Eye (tissue), 1 donor: ENCODE results near the gene PNPLA2.

Experiments
- DNase-seq: peaks from one replicate; pipeline ENCODE4 v3.0.0-alpha.2; 2015

The PNPLA2 gene

DNA sequence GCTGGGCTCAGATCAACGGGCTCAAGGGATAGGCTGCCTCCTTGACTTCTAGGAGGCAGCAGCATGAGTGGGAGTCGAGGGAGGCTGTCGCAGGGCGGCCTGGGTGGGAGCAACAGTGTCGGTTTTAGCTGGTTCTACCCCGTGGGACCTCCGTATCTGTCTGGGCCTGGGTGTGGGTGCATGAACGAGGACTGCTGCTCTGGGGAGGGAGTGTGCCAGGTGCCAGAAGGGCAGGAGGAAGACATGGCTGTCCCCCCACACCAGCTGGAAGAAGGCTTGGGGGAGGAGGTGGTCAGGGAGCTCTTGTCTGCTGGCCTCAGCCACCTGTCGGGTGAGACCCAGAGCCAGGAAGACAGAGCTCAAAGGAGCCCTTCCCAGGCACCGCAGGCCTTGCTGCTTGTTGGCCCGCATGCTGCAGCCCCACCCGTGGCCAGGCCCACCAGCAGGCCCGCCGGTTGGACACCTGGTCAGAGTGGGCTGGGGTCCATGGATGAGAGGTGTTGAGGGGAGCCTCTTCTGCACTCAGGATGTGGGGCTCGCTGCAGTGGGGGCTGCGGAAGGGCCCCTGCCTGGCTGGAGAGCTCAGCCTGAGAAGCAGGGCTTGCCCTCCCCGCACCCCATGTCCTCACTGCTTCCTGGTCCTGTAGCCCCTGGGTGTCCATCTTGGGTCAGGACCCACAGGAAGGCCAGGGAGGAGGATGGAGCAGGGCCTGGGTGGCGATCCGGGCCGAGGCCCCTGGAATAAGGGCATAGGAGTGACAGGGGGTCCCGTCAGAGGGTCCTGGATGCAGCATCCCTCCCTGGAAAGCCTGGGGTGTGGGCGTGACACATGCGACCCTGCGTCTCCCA, 32.3 kb upstream of the PNPLA2 start:
- no peak for DNase-seq

DNA sequence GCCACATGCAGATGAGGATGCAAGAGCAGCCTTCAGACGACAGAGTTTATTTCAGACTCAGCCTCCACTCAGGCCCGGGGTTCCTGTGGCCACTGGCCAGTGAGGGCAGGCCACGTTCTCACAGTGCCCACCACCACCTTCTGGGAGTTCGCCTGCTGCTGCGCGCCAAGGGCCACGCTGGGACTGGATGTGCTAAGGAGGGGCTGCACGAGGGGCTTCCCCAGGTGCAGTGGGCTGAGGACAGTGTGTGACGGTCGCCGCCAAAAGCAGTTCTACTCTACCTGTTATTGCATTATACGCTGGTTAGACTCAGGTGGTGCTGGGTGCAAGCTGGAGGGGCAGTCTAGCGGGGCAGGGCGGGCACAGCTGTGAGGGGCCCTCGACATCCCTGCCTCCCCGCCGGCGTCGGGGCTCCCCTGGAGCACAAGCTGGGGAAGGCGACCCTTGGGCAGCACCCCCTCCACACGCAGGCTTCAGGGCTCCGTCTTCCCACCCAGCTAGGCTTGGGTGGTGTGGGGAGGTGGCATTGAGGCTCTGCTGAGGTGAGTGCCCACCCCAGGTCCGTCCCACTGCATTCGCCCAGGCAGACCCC, 31.5 kb upstream of the PNPLA2 start:
- no peak for DNase-seq

DNA sequence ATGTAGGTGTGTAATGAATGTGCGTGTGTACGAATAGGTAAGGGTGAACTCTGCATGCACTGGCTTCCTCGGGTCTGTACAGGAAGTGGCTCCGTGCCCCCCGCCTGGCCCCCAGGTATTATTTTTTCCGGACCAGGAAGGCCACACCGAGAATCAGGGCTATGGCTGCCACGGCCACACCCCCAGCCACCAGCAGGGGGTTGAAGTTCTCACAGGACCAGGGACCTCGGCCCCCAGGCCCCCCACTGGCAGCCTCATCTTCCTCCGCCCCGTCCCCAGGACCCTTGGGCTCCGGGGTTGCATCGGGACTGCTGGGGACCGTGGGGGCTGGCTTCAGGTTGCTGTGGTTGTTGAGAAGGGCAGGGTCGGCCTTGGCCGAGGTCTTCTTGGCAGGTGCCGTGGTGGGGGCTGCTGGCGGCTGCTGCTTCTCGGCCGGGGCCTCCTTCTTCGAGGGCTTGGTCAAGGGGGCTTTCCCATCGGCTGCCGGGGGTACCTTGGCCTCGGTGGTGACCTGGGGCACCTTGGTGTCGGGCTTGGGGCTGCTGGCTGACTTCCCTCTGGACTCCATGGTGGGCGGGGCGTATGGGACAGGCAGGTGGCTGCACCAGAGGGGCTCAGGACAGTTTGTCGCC, 30.6 kb upstream of the PNPLA2 start:
- DNase-seq, result no peak

DNA sequence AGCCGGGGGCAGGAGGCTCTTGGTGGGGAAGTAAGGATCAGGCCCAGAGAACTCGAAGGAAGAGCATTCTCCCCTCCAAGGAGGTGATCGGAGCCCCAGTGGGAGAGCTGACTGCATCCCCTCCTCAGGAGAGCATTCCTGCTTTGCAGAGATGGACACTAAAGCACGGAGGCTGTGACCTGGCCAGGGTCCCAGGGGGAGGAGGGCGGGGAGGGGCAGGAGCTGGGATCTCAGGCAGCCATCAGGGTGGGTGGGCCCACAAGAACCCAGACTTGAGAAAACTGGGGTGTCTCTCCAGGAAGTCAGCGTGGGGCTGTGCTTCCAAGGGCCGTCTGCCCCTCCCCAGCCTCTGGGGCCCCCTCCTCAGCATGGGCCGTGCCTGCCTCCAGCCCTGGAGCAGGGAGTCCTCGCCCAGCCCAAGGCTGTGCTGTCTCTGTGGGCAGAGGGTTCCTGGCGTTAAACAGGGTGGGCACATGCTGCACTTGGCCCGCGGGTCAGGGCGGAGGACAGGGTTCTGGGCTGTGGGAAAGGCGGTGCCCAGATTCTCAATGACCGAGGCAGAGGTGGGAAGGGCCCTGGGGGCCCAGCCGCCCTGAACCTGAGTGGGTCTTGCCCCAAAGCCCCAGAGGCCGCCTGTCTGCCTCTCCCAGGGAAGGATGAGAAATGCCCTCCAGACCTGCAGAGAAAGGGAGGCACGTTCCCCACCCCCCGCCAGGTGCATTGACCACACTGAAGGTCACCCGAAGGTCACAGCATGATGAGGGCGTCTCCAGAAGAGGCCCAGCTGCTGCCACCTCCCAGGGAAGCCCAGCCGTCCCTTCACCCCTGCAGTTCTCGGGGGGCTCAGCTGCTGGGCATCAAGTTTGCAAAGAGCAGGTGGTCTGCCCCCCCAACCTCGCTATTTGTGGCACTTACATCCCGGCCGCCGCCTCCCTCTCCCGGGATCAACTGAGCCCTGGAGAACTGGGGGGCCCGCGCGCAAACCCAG, 29.5 kb upstream of the PNPLA2 start:
- peak; percentile 69 for DNase-seq

DNA sequence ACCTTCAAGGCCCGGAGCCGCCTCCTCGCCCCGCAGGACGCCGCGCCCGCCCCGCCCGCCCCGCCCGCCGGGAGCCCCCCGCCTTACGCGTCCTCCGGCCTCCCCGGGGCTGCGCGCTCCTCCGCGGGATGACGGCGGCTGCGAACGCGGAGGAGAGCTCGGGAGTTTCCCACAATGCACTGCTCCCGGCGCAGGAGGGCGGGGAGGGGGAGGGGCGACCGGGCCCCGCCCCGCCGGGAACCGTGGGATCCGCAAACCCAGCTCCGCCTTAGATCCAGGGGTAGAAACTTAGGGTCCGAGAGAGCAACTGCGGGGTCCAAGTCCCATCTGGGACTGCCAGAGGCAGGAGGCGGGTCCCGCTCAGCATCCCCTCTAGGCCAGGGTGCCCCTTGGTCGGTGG, 28.8 kb upstream of the PNPLA2 start, which contains the start of gene CEND1:
TSS of gene CEND1 (minus strand) at position 148 of the 400 bp plus-strand sequence. CDS start 1,514 bp downstream, outside the sequence.
- DNase-seq, result peak; percentile 84

DNA sequence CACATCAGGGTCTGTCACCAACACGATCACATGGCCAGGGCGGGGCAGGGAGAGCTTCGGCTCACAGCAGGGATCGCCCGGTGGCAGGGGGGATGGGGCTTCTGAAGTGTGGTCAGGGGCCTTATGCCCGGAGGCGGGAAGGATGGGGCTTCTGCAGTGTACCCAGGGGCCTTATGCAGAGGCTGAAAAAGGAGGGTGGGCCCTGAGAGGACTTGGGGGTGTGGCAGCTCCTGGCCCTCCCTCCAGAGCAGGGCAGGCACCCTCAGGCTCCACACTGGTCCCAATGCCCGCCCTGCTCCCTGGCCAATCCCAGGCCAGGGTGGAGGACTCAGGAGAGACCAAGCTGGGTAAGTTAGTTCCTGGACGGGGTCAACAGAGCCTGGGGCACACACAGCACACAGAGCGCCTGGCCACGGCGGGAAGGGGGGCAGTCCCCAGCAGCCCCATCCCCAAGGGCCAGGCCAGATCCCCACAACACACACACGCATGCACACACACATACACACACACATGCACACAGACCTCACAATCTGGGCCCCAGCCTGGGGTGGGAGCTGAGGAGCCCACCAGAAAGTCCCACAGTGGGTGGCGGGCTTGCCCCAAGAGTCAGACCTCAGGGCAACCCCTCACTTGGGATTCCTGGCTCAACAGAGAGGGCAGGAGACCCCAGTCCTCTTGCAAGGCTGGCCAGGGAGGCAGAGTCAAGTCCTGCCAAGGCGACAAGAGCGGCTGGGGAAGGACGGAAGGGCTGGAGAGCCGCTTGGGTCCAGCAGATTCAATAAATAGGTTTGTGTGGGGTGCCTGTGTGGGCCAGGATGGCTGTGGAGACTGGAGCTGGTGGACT, 27.8 kb upstream of the PNPLA2 start:
- peak; percentile 29 for DNase-seq

DNA sequence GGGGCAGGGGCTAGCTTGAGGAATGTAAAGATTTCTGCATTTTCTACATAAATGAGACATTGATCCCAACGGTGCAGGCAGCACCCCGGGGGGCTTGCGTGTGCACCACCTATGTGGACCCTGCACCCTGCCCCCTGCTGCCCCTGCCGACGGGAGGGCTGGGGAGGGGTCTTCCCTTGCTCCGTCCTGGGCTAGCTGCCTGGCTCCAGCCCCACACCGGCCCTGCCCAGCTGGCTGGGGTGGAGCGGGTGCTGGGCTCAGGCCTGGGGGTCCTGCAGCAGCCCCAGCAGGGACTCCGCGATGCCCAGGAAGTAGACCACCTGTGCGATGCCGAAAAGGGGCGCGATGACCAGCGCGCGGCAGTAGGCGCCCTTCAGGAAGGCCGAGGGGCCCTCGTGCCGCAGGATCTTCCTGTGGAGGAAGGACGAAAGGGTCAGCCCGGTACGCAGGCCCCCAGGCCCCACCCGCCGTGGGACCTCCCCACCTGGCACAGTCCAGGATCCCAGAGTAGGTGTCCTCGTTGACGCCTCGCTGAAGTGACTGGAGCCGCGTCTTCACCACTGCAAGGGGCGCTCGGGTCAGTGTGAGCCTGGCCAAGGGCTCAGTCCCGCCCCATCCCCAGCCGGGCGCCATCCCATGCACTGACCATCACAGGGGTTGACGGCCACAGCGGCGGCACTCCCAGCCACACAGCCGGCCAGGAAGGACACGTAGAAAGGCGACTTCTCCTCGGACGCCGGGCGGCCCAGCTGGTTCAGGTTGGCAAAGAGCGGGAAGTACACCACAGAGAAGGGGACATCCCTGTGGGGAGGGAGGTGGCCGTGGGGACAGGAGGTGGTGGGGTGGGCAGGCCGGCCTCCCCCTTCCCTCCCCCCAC, 26.8 kb upstream of the PNPLA2 start:
- DNase-seq, result no peak

DNA sequence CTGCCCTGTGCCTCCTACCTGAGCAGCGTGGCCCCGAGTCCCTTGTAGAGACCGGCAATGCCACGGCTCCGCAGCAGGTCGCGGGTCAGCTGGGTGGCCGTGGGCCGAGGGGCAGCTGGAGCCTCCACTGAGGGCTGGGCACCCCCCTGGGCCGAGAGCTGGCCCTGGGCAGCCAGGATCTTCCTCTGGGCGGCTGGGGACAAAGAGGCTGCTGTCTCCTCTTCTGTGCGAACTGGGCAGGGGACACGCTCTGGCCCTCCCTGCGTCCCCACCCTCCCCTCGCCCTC, 26.2 kb upstream of the PNPLA2 start:
- DNase-seq, result no peak

DNA sequence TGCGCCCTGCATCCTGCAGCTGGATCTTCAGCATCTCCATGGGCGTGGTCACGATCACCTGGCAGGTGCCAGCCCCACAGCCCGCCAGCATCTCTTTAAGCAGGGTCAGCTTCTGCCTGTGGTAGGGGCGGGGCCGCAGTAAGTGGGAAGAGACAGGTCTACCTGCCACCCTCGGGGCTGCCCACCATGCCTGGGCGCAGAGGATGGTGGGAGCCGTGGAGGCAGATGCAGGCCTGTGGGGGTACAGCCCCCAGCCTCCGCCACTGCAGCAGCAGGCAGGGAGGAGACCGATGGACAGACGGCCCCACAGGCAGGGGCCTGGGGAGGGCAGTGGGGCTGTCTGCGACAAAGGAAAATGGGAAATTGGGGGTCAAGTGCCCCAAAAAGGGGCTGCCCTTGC, 25.8 kb upstream of the PNPLA2 start:
- DNase-seq, result no peak

DNA sequence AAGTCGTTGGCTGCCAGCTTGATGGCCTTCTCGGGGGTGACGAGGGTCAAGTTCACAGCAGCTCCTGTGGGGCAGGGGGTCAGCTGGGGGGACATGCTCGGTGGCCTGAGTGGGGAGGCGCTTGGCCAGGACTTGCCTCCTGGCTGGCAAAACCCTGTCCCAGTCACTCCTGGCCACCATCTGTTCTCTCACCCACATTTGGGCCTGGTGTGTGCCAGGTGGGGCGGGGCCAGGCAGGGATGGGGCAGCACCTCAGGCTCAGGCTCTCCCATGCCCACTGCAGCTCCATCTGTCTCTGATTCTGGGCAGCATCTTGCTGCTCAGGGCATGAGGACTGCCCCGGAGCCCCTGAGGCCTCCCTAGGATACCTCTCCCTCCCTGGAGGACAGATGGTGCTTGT, 25.2 kb upstream of the PNPLA2 start:
- DNase-seq, result no peak

DNA sequence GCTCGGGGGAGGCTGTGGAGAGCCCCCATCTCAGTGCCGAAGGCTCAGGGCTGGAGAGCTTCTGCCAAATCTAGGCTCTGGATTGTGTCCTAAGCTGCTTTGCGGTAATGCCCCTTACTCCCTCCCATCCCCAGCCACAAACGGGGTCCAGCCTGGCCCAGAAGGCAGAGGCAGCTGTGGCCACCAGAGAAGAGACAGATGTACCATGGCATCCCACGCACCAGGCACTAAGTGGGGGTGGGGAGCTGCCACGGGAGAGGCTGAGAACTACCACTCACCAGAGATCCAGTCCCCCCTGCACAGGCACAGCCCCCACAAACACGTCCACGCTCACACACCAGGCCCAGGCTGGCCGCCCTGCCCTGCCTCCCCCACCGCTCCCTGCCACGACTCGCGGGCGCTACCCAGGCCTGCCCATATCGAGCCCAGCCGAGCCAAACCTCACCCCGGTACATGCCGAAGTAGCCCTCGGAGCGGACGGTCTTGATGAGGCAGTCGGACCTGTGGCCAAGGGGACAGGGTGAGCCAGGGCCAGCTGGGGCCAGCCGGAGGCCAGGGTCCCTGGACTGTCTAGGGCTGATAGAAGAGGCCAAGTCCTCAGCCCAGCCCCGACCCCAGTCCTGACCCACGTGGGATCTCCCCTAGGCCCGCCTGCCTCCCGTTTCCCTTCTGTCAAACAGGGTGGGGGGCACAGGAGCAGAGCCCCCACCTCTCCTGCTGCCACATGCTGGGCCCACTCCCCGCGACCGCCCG, 24.5 kb upstream of the PNPLA2 start:
- DNase-seq, result no peak

DNA sequence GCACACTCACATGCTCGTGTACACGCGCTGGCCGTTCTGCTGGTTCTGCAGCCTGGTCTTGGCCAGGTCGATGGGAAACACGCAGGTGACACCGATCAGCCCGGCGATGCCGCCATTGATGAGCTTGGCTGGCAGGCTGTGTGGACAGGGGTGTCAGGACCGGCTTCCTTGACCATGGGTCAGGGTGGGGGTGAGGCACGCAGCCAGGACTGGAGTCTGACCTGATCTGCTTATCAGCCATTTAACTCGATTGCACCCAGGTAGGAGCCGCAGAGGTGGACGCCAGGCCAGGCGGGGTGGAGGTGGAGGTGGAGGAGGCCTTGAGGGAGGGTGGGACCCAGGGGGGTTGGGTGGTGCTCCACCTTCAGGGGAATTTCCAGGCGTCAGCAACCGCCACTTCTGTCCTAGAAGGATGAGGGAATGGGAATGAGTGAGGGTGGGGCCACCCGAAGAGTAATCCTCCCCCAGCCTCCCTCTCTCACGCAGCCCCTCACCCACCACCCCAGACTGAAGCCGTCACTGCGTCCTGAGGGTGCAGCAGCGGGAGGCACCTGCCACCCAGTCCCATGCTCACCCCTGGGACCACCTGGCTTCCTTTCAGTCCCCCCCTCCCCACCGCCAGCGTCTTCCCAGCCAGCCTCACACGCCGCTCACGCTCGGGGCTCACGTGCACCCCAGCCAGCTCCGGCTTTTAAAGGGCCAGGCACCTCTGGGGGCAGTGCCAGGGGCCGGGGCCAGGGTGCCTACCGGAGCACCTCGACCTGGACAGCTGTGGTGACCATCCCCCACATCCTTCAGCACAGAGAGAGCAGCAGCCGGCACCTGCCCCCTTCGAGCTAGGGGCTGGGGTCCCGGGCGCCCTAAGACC, 23.7 kb upstream of the PNPLA2 start:
- DNase-seq, result no peak

DNA sequence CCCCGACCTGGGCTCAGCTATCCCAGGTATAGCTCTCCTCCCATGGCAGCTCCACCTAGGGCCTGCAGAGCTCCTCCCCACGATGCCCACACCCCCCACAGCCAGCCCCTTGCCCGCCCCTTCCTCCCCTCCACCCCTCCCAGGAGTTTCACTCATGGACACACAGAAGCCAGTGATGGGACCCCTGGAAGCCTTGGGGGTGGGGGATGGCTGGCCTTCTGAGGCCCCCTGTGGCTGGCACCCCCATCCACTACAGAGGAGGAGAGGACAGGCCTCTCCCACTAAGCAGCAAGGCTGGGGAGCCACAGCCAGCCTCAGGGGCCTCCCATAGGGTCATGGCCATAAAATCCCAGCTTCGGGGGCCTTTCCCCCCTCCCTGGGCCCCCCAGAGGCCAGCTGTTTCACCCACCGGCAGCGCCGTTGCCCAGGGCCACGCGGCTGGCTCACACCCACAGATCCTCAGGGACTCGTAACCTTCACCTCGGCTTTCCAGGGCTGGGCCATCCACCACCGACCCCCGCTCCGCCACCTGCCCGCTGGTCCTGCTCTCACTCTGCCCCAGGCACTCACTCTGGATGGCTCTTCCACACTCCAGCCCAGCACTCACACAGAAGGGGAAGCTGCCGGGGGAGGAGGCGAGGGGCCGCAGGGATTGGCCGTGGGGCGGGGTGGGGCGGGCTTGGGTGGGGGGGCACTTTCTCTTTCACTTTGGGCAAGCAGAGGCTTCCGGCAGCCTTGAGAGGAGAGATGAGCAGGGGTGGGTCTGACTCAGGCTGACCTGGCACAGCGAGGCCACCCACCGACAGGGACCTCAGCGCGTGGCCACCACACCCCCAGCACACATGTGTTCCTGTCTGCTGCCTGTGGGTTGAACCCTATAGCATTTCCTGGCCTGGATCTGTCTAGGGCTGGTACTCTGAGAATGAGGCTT, 22.8 kb upstream of the PNPLA2 start:
- DNase-seq, result peak; percentile 79

DNA sequence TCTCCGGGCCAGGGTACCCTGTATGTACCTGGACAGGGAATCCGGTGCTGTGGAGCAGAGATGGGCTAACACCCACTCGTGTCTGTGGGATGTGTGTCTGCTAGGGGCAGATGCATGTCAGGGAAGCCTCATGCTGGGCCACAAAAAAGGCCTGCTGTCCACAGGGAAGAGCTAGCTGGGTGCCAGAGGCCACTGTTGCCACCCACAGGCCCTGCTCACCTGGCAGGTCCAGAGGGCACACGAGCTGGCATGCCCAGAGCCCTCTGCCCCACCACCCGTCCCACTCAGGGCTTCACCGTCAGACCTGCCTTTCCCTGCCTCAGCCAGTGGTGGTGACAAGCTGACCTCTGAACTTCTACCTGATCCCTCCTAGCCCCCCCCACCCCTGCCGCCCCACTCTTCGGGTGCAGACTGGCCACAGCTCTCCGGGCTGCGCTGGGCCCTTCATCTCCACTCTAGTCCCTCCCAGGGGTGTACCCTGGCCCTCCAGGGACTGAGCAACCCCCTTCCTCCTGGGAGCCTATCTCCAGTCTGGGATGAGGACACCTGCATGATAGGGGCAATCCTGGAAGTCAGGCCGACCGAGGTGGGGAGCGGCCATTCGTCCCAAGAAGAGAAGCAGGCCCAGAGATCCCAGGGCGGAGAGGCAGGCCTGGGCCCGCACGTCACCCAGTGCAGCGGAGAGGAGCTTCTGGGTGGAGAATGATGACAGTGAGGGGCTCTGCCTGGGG, 22.0 kb upstream of the PNPLA2 start:
- DNase-seq, result no peak

DNA sequence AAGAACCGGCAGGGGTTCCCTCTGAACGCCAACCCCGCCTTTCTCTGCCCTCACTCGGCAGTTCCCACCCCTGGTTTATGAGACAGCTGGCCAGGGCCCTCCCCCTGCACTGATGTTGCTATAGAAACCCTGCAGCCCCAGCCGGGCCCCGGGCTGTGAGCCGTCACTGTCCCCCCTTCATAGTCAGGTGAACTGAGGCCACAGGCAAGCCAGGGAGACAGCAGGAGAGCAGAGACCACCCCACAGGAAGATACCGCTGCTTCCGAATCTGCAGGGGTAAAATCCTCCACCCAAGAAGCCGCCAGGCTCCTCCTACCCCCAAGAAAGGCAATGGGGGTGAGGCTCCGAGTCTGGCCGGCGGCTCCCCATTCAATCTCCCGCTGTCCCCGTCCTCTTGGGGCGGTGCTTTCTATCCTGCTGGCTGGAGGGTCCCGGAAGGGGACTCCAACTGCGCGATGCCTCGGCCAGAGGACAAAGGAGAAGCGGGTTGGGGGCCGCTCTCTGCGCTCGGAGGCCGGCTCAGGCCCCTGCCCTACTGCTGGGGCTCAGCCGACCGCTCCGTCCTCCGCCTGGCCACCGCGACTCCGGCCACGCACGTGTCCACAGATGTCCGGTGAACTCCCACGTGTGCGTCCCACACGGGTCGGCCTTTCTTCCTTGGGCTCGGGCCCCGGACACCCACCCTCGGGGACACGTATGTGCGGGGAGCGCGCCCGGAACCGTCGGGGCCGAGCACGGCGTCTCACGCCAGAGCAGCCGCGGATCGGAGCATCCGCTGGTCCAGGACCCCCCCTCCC, 21.2 kb upstream of the PNPLA2 start:
- peak; percentile 94 for DNase-seq

DNA sequence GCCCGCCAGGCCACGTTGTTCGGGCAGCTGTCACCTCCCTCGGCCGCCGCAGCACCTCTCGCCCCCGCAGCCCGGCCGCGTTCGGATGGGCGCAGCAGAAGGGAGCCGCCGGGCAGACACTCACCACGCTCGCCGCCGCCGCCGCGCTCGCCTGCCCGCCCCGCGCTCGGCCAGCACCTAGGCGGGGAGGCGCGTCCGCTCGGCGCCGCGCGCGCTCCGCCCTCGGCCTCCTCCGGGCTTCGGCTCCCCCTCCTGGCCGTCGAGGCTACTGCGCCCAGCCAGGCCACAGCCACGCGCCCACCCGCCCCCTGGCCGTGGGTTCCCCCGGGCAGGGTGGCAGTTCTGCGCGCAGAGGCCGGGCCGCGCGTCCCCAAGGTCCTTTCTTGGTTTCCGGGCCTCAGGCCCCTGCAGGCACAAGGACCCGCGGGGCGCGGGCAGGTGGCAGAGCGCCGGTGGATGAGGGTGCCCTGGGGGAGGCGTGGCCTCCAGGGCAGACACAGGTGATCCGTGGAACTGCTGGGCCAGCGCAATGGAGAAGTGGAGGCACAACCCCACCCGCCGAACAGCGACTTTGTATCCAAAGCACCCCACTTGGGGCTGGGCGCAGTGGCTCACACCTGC, 20.5 kb upstream of the PNPLA2 start, which contains the start of gene SLC25A22:
TSS of gene SLC25A22 (minus strand) at position 189 of the 621 bp plus-strand sequence. CDS start 3,275 bp downstream, outside the sequence.
- peak; percentile 95 for DNase-seq
